Non-pigmented ciliary epithelial cell (primary cell): ENCODE measurements around the gene THYN1.
A peak's percentile ranks its signal among the peaks of the same experiment; 100 is the strongest.

Experiments used
- DNase-seq: peaks from one replicate; pipeline ENCODE4 v3.0.0-alpha.2; 2010; ENCODE audit warnings: low read depth

THYN1 gene

GRCh38 chr11:134248910-134249480 is 4.2 kb downstream of the THYN1 start:
- DNase-seq = no peak

DNA sequence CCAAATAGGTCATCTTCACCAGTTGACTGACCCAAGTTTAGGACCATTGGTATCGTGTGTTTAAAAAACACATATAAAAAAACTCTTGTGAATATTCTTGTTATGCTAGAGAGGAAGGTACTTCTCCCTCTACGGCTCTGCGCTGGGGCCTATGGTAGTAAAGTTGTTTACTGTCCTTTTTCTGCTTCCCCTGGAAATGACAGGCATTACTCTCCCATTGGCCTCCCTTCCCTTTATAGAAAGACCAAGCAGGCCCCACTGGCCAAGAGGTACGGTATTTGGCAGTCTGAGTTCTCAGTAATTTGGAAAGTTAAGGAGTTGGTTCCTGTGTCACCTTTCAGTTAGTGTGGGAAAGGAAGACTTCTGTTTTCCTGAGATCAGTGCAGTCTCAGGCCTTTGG is 6.5 kb downstream of the THYN1 start:
- no peak for DNase-seq

DNA sequence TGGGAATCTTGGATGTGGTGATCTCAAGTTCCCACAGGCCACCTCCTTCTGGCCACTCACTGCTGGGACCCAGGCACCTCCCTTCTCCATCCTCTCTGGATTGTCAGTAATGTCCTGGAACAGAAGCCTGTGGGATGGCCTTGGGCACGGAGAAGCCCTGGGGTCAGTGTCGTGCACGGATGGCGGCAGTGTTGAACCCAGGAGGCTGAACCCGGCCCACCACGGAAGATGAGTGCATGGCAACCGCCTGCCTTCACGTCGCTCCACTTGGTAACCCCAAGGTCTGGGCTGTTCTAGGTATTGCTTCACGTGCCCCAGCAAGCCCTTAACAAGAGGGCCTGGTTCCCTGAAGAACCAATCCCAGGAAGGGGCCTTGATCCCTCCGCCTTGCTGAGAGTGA is 7.1 kb downstream of the THYN1 start:
- DNase-seq = no peak

- DNase-seq = no peak
Measured at GRCh38 chr11:134245434-134245833, 7.7 kb downstream of the THYN1 start.

DNA sequence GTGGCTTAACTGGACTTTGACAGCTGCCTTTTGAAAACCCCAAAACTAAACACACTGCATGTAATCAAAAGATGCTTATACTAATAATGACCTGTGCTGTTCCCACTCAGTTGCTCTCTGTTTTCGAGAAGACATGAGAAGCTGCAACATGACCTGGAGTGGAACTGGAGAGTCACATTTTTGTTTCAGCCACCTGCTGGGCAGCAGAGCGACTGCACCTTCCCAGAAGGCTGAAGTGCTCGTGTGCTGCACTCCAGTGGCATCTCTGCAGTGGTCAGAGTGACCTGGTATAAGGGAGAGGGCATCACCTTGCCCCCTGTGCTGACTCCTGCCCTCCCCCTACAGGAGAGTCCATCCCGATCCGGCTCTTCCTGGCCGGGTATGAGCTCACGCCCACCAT is 8.6 kb downstream of the THYN1 start:
- no peak for DNase-seq

DNA sequence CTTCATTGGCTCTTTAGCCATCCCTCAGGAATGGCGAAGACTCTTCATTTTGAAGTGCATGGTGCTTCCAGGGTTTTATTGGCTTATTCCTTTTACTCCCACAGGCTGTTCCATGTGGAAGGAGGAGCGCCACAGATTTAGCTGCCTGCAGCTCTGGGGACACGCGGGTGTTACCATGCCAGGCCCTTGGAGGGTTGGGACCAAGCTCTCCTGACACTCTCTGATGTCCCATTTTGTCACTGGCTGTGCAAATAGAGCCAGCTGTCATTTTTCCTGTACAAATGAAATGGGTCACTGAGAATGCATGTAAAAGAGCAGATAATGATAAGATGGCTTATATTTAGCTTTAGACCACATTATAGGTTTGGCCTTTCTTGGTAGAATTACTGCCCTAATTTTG is 9.2 kb downstream of the THYN1 start:
- DNase-seq = no peak

DNA sequence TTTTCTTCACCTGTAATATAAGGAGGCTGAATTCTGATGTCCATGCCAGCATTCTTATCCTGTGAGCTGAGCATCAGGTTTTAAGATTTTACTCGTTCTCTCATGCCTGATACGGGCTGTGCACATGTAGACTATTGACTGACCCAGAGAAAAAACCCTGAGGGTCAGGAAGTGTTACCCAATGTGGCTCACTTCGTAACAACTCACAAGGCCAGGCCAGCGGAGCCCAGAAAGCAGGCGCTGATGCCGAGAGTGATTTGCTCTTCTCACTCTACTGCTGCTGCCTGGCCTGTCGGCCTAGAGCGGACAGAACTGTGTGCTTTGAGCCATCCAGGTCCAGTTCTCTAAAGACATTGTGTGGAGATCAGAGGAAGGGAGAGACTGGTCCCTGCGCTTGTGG is 10.8 kb downstream of the THYN1 start:
- no peak for DNase-seq

- no peak for DNase-seq
Measured at GRCh38 chr11:134240592-134240991, 12.6 kb downstream of the THYN1 start.

- DNase-seq = no peak
Measured at GRCh38 chr11:134238956-134239355, 14.2 kb downstream of the THYN1 start.

DNA sequence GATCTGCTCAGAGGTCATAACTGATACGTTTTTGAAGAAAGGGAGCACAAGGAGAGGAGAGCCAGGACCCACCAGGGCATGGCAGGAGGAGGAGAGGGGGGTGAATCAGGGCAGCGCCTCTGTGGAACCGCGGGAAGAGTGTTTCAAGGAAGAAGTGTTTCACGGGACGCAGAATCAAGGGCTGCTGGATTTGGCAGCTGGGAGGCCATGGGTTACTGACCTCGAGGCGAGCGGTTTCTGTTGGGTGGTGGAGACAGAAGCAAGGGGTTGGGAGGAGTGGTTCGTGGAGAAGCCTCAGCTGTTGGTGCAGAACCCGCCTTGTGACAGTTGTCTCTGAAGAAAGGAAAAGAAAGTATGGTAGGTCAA is 15.6 kb downstream of the THYN1 start:
- no peak for DNase-seq

- DNase-seq = no peak
Measured at GRCh38 chr11:134236834-134237556, 16.2 kb downstream of the THYN1 start.

GRCh38 chr11:134235399-134235798 is 17.8 kb downstream of the THYN1 start:
- DNase-seq = no peak

GRCh38 chr11:134233729-134234179 is 19.4 kb downstream of the THYN1 start:
- DNase-seq = no peak

DNA sequence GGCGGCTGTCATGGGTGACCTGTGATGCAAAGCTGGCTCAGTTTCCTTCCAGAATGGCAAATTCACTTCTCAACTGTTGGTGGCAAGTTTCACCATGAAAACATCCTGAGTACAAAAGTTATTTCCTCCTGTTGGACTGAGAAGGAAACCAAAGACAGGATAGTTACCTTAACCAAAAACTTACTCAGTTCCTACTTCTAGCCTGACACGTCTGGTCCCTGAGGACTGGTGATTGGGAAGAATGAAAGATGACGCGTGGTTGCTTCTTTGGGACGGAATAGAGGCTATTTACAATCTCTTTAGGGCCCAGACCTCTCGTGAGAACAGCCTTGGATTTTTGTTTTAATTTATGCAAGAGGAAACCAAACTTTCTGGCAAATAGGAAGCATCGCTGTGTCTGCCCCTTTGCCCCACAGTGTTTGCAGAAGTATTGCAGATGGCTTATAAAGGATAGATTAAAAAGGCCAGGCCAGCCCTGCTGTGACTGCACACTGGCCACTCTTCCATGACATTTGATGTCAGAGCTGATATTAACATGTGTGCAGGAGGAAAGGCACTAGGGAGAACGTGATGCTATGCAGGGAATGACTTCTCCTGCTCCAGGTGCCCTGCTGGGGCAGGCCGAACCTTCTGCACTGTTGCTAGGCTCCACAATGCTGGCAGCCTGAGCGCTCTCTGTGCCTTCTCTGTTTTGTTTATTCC is 21.0 kb downstream of the THYN1 start:
- no peak for DNase-seq

DNA sequence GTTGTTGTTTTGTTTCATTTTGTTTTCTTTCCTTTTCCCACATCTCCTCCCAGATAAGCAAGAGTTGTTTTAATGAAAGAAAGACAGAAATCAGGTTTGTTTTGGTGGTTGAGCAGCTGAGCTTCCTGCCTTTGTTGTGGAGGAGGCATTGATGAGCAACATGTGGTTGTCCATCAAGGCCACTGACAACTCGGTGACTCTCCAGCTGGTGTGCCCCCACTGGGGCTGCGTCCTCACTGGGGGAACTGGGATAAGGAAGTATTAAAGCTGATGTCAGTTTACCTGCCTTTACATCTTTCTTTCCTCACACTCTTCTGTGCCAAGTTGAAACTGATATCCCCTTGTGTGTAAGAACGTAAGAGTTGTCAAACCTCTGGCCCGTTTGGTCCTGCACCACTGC is 22.8 kb downstream of the THYN1 start:
- DNase-seq = no peak

- DNase-seq = no peak
Measured at GRCh38 chr11:134229126-134229790, 23.9 kb downstream of the THYN1 start.

GRCh38 chr11:134228625-134229024 is 24.5 kb downstream of the THYN1 start:
- DNase-seq = no peak

GRCh38 chr11:134226806-134227325 is 26.3 kb downstream of the THYN1 start:
- no peak for DNase-seq

GRCh38 chr11:134224710-134225664 is 28.2 kb downstream of the THYN1 start:
- no peak for DNase-seq

- DNase-seq = peak; percentile 79
Measured at GRCh38 chr11:134223836-134224709, 29.1 kb downstream of the THYN1 start, which contains the start of the genes NCAPD3 and VPS26B. Gene NCAPD3 (minus strand): TSS chr11:134223967. CDS start chr11:134223926, 41 bp downstream. Gene VPS26B (plus strand): TSS chr11:134224671. CDS start chr11:134225123, 452 bp downstream.
